OCI-LY7 (cell line): ENCODE data around the gene FBN1.

Experiments
- EZH2phosphoT487 ChIP-seq: fragments of 200-600 bp; sonication (generic); IDR thresholded peaks from 2 replicates; pipeline ENCODE4 v1.6.1; 2018; ENCODE audit warnings: low read depth, borderline replicate concordance, mild to moderate bottlenecking, mixed run types, antibody characterized with exemption, low read length, moderate library complexity, mixed read lengths
- TF ChIP-seq, protein P1 (sequence below): fragments of 200-600 bp; sonication (generic); conservative IDR thresholded peaks from 2 replicates; pipeline ENCODE4 v1.5.1; 2014; ENCODE audit warnings: mild to moderate bottlenecking, antibody characterized with exemption, low read length, moderate library complexity, mixed read lengths

GRCh38 chr15:48367483-48367882 lies 278.0 kb downstream of the FBN1 start:
- TF ChIP-seq, protein P1, sequence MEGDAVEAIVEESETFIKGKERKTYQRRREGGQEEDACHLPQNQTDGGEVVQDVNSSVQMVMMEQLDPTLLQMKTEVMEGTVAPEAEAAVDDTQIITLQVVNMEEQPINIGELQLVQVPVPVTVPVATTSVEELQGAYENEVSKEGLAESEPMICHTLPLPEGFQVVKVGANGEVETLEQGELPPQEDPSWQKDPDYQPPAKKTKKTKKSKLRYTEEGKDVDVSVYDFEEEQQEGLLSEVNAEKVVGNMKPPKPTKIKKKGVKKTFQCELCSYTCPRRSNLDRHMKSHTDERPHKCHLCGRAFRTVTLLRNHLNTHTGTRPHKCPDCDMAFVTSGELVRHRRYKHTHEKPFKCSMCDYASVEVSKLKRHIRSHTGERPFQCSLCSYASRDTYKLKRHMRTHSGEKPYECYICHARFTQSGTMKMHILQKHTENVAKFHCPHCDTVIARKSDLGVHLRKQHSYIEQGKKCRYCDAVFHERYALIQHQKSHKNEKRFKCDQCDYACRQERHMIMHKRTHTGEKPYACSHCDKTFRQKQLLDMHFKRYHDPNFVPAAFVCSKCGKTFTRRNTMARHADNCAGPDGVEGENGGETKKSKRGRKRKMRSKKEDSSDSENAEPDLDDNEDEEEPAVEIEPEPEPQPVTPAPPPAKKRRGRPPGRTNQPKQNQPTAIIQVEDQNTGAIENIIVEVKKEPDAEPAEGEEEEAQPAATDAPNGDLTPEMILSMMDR = no peak
- no peak for TF ChIP-seq EZH2phosphoT487
